ENCODE measurements around the gene TRHDE.
"Not testable (repeated sequence)": the region's sequence is repeated elsewhere in the genome, so short reads cannot be mapped to it uniquely, and the experiment has no call there.

Gene TRHDE

GRCh38 chr12:72642706-72643105 is 370.5 kb downstream of the TRHDE start:
- no peak overlapping the region for H3K27ac ChIP-seq (replicated peaks)
- no peaks in the 10 kb centered on the region for H3K27me3 ChIP-seq (ENCODE audit: insufficient read depth, poor library complexity, severe bottlenecking)
- H3K4me3 ChIP-seq (replicated peaks; ENCODE audit: insufficient read depth, low read length), result no peak overlapping the region
- no peak for TF ChIP-seq POLR2AphosphoS5 (IDR thresholded peaks at IDR 0.05; ENCODE audit: low read depth)
- TF ChIP-seq, protein P1, sequence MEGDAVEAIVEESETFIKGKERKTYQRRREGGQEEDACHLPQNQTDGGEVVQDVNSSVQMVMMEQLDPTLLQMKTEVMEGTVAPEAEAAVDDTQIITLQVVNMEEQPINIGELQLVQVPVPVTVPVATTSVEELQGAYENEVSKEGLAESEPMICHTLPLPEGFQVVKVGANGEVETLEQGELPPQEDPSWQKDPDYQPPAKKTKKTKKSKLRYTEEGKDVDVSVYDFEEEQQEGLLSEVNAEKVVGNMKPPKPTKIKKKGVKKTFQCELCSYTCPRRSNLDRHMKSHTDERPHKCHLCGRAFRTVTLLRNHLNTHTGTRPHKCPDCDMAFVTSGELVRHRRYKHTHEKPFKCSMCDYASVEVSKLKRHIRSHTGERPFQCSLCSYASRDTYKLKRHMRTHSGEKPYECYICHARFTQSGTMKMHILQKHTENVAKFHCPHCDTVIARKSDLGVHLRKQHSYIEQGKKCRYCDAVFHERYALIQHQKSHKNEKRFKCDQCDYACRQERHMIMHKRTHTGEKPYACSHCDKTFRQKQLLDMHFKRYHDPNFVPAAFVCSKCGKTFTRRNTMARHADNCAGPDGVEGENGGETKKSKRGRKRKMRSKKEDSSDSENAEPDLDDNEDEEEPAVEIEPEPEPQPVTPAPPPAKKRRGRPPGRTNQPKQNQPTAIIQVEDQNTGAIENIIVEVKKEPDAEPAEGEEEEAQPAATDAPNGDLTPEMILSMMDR (IDR thresholded peaks at IDR 0.05; ENCODE audit: insufficient read depth, low read length), result no peak
- no peak for DNase-seq (ENCODE audit: low read depth in 1 of 2, low spot score in 1 of 2)

GRCh38 chr12:72647139-72647538 is 375.0 kb downstream of the TRHDE start:
- Histone ChIP-seq H3K27ac (replicated peaks) (no peak overlapping the region), H3K4me3 (replicated peaks; ENCODE audit: insufficient read depth, low read length) (no peak overlapping the region), H3K27me3 (ENCODE audit: insufficient read depth, poor library complexity, severe bottlenecking) (no peaks in the 10 kb centered on the region)
- TF ChIP-seq GABPA (IDR thresholded peaks at IDR 0.05; ENCODE audit: low read depth), result no peak
- TF ChIP-seq SPI1 (IDR thresholded peaks at IDR 0.05; ENCODE audit: borderline replicate concordance, low read depth), result no peak
- TF ChIP-seq REST (IDR thresholded peaks at IDR 0.05; ENCODE audit: insufficient replicate concordance, low read depth), result no peak
- TF ChIP-seq, protein P1 (IDR thresholded peaks at IDR 0.05; ENCODE audit: insufficient read depth, low read length), result no peak
- no peak for TF ChIP-seq POLR2AphosphoS5 (IDR thresholded peaks at IDR 0.05; ENCODE audit: low read depth)
- DNase-seq (ENCODE audit: low read depth in 1 of 2, low spot score in 1 of 2), result no peak

DNA sequence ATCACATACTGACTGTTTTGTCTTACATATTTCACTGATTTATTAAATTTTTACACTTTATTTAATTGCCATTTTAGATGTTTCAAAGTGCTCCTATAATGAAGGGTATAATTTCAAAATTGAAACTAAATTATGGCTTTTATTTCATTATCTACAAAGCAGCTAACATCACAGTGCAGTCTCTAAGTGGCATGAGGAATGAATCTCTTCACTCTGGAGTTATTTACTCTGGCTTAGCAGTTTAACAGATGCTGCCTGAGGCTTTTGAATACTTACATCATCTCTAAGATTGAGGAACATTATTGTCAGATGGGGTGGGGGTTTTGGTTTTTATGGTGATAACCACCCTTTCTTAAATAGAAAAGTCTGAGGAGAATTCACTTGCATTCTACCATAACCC is 386.4 kb downstream of the TRHDE start:
- TF ChIP-seq GABPA (IDR thresholded peaks at IDR 0.05; ENCODE audit: low read depth), result no peak
- TF ChIP-seq, protein P1 (IDR thresholded peaks at IDR 0.05; ENCODE audit: insufficient read depth, low read length), result no peak
- no peak for TF ChIP-seq POLR2AphosphoS5 (IDR thresholded peaks at IDR 0.05; ENCODE audit: low read depth)
- TF ChIP-seq SPI1 (IDR thresholded peaks at IDR 0.05; ENCODE audit: borderline replicate concordance, low read depth), result no peak
- no peak for TF ChIP-seq REST (IDR thresholded peaks at IDR 0.05; ENCODE audit: insufficient replicate concordance, low read depth)
- H3K27me3 ChIP-seq (ENCODE audit: insufficient read depth, poor library complexity, severe bottlenecking), result no peaks in the 10 kb centered on the region
- H3K27ac ChIP-seq (replicated peaks), result no peak overlapping the region
- H3K4me3 ChIP-seq (replicated peaks; ENCODE audit: insufficient read depth, low read length), result no peak overlapping the region
- DNase-seq (ENCODE audit: low read depth in 1 of 2, low spot score in 1 of 2), result no peak

DNA sequence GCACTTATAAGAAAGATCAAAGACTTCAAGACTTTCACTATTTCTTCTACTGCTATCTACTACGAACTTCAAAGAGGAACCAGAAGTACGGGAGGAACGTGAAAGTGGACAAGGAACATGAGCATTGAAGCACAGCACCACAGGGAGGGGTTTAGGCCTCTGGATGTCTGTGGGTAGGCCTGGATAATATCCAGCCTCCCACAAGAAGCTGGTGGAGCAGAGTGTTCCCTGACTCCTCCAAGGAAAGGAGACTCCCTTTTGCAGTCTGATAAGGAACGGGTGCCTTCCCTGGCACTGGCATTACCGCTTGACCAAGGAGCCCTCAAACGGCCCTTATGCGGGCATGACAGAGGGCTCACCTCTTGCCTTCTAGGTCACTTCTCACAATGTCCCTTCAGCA is 388.0 kb downstream of the TRHDE start:
- not testable (repeated sequence) for H3K4me3 ChIP-seq (replicated peaks; ENCODE audit: insufficient read depth, low read length); H3K27me3 ChIP-seq (ENCODE audit: insufficient read depth, poor library complexity, severe bottlenecking); H3K27ac ChIP-seq (replicated peaks); DNase-seq (ENCODE audit: low read depth in 1 of 2, low spot score in 1 of 2)

All from HL-60 (cell line).